WTC11 (cell line): ENCODE results near the gene EPC1. TPM values are rescaled to one million over a fixed set of nuclear protein-coding genes. Genes with fewer than 3 reads are reported as not detected.

Experiments
- ATAC-seq: fragments of 200-7000 bp; cut with Tn5 transposase; 2 replicates; pipeline ENCODE4 v1.10.0; 2021; ENCODE audit warnings: mild to moderate bottlenecking, moderate library complexity
- CTCF ChIA-PET: fragments of 300-600 bp; sonication (Branson Sonifier 250); formaldehyde crosslinking; loops from one replicate; lab custom pipeline; 2021; ENCODE audit warnings: antibody characterized with exemption; lab: Charles Lee
- POLR2A ChIA-PET: fragments of 350-600 bp; sonication (Branson Sonifier 250); formaldehyde crosslinking; loops from one replicate; lab custom pipeline; 2021; ENCODE audit warnings: antibody characterized with exemption; lab: Charles Lee
- DNase-seq: peaks from one replicate; pipeline ENCODE4 v3.0.0; 2021; ENCODE audit warnings: low spot score
- H3K27ac Mint-ChIP-seq: 2 replicates; pipeline ENCODE4 v1.8.0; 2021; ENCODE audit warnings: mixed read lengths
- H3K27me3 Mint-ChIP-seq: 2 replicates; pipeline ENCODE4 v1.8.0; 2021; ENCODE audit warnings: low read depth, mild to moderate bottlenecking, moderate library complexity, mixed read lengths
- H3K36me3 Mint-ChIP-seq: 2 replicates; pipeline ENCODE4 v1.8.0; 2021; ENCODE audit warnings: mixed read lengths
- H3K4me1 Mint-ChIP-seq: 2 replicates; pipeline ENCODE4 v1.8.0; 2022; ENCODE audit warnings: mixed read lengths
- H3K4me3 Mint-ChIP-seq: 2 replicates; pipeline ENCODE4 v1.8.0; 2021; ENCODE audit warnings: mild to moderate bottlenecking, moderate library complexity, mixed read lengths
- H3K9me3 Mint-ChIP-seq: 2 replicates; pipeline ENCODE4 v1.8.0; 2021; ENCODE audit warnings: mixed read lengths
- AFF4 ChIP-seq: sonication (generic); formaldehyde crosslinking; IDR thresholded peaks from 2 replicates; pipeline ENCODE4 v1.8.1; 2023; ENCODE audit warnings: mild to moderate bottlenecking, missing genetic modification reagents, borderline replicate concordance
- CBFB ChIP-seq: sonication (generic); formaldehyde crosslinking; IDR thresholded peaks from 2 replicates; pipeline ENCODE4 v1.8.1; 2022; ENCODE audit warnings: mild to moderate bottlenecking, low read depth, missing genetic modification reagents
- E2F4 ChIP-seq: sonication (generic); formaldehyde crosslinking; IDR thresholded peaks from 2 replicates; pipeline ENCODE4 v1.8.1; 2022; ENCODE audit warnings: low read depth, mild to moderate bottlenecking, moderate library complexity, missing genetic modification reagents, borderline replicate concordance
- ELF4 ChIP-seq: sonication (generic); formaldehyde crosslinking; IDR thresholded peaks from 2 replicates; pipeline ENCODE4 v1.8.1; 2022; ENCODE audit warnings: low read depth, mild to moderate bottlenecking, moderate library complexity, missing genetic modification reagents
- ETV6 ChIP-seq: sonication (generic); formaldehyde crosslinking; IDR thresholded peaks from 2 replicates; pipeline ENCODE4 v1.8.1; 2022; ENCODE audit warnings: mild to moderate bottlenecking, missing genetic modification reagents
- FOXK1 ChIP-seq: sonication (generic); formaldehyde crosslinking; IDR thresholded peaks from 2 replicates; pipeline ENCODE4 v1.8.0; 2022; ENCODE audit warnings: mild to moderate bottlenecking, moderate library complexity, missing genetic modification reagents
- HMGXB4 ChIP-seq: sonication (generic); formaldehyde crosslinking; IDR thresholded peaks from 2 replicates; pipeline ENCODE4 v1.8.1; 2023; ENCODE audit warnings: mild to moderate bottlenecking, moderate library complexity, missing genetic modification reagents
- KAT7 ChIP-seq: sonication (generic); formaldehyde crosslinking; IDR thresholded peaks from 2 replicates; pipeline ENCODE4 v1.8.1; 2023; ENCODE audit warnings: missing genetic modification reagents, mild to moderate bottlenecking, borderline replicate concordance
- MLX ChIP-seq: sonication (generic); formaldehyde crosslinking; IDR thresholded peaks from 2 replicates; pipeline ENCODE4 v1.8.1; 2023; ENCODE audit warnings: mild to moderate bottlenecking, missing genetic modification reagents, moderate library complexity
- MYBL2 ChIP-seq: sonication (generic); formaldehyde crosslinking; IDR thresholded peaks from 2 replicates; pipeline ENCODE4 v1.8.1; 2023; ENCODE audit warnings: mild to moderate bottlenecking, moderate library complexity, missing genetic modification reagents
- RELA ChIP-seq: sonication (generic); formaldehyde crosslinking; IDR thresholded peaks from 2 replicates; pipeline ENCODE4 v1.8.1; 2022; ENCODE audit warnings: missing genetic modification reagents, mild to moderate bottlenecking, borderline replicate concordance
- SP1 ChIP-seq: sonication (generic); formaldehyde crosslinking; conservative IDR thresholded peaks from 2 replicates; pipeline ENCODE4 v1.8.1; 2022; ENCODE audit warnings: missing genetic modification reagents
- ZMAT4 ChIP-seq: fragments of 250-450 bp; sonication (Bioruptor Pico); IDR thresholded peaks from 2 replicates; pipeline ENCODE4 v1.9.0; 2021; ENCODE audit warnings: mild to moderate bottlenecking
- ZNF263 ChIP-seq: sonication (generic); formaldehyde crosslinking; IDR thresholded peaks from 2 replicates; pipeline ENCODE4 v1.8.1; 2022; ENCODE audit warnings: low read depth, mild to moderate bottlenecking, moderate library complexity, missing genetic modification reagents
- ZNF317 ChIP-seq: sonication (generic); formaldehyde crosslinking; IDR thresholded peaks from 2 replicates; pipeline ENCODE4 v1.8.1; 2023; ENCODE audit warnings: low read depth, mild to moderate bottlenecking, moderate library complexity, missing genetic modification reagents, borderline replicate concordance
- ZNF423 ChIP-seq: fragments of 250-450 bp; sonication (Bioruptor Pico); IDR thresholded peaks from 2 replicates; pipeline ENCODE4 v2.1.2; 2022; ENCODE audit warnings: mild to moderate bottlenecking, moderate library complexity
- ZNF671 ChIP-seq: fragments of 250-450 bp; sonication (Bioruptor Pico); IDR thresholded peaks from 2 replicates; pipeline ENCODE4 v1.8.0; 2021; ENCODE audit warnings: mild to moderate bottlenecking
- total RNA-seq: library from RNA; stranded (reverse); gene quantifications from 3 replicates; pipeline ENCODE4 v1.2.3, GENCODE V29; 2021
- TF ChIP-seq, protein P1 (sequence below): sonication (generic); formaldehyde crosslinking; IDR thresholded peaks from 2 replicates; pipeline ENCODE4 v1.8.0; 2023; ENCODE audit warnings: missing genetic modification reagents
- TF ChIP-seq, protein P2 (sequence below): sonication (generic); formaldehyde crosslinking; IDR thresholded peaks from 2 replicates; pipeline ENCODE4 v1.8.0; 2022; ENCODE audit warnings: mild to moderate bottlenecking, missing genetic modification reagents
- TF ChIP-seq, protein P3 (sequence below): fragments of 250-450 bp; sonication (Bioruptor Pico); IDR thresholded peaks from 2 replicates; pipeline ENCODE4 v2.1.2; 2022; ENCODE audit warnings: mild to moderate bottlenecking, moderate library complexity

Gene EPC1
- total RNA-seq, 1 experiment from 2014 or later = 22.5 TPM

GRCh38 chr10:32372000-32372875, 25.3 kb upstream of the EPC1 start (continued):
- TF ChIP-seq AFF4 (no peak), MYBL2 (no peak), ELF4 (no peak), FOXK1 (CRISPR knock-in tag) (no peak), ZNF317 (CRISPR knock-in tag) (no peak), HMGXB4 (CRISPR knock-in tag) (no peak), ZNF263 (CRISPR knock-in tag) (no peak), MLX (CRISPR knock-in tag) (no peak), SP1 (no peak), ETV6 (no peak)
- TF ChIP-seq, protein P1, sequence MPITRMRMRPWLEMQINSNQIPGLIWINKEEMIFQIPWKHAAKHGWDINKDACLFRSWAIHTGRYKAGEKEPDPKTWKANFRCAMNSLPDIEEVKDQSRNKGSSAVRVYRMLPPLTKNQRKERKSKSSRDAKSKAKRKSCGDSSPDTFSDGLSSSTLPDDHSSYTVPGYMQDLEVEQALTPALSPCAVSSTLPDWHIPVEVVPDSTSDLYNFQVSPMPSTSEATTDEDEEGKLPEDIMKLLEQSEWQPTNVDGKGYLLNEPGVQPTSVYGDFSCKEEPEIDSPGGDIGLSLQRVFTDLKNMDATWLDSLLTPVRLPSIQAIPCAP (CRISPR knock-in tag) = no peak
- TF ChIP-seq, protein P2, sequence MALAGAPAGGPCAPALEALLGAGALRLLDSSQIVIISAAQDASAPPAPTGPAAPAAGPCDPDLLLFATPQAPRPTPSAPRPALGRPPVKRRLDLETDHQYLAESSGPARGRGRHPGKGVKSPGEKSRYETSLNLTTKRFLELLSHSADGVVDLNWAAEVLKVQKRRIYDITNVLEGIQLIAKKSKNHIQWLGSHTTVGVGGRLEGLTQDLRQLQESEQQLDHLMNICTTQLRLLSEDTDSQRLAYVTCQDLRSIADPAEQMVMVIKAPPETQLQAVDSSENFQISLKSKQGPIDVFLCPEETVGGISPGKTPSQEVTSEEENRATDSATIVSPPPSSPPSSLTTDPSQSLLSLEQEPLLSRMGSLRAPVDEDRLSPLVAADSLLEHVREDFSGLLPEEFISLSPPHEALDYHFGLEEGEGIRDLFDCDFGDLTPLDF = no peak
- TF ChIP-seq, protein P3, sequence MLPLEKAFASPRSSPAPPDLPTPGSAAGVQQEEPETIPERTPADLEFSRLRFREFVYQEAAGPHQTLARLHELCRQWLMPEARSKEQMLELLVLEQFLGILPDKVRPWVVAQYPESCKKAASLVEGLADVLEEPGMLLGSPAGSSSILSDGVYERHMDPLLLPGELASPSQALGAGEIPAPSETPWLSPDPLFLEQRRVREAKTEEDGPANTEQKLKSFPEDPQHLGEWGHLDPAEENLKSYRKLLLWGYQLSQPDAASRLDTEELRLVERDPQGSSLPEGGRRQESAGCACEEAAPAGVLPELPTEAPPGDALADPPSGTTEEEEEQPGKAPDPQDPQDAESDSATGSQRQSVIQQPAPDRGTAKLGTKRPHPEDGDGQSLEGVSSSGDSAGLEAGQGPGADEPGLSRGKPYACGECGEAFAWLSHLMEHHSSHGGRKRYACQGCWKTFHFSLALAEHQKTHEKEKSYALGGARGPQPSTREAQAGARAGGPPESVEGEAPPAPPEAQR = no peak

GRCh38 chr10:32371101-32371500, 24.1 kb upstream of the EPC1 start:
- no peak for ATAC-seq

More at GRCh38 chr10:32371101-32371500, 24.1 kb upstream of the EPC1 start:
- peaks cover 5% of the 10 kb centered on the region; the same call in 1 of the 2 replicates for H3K9me3 Mint-ChIP-seq
- ChIA-PET CTCF (interaction anchor here (1.1 kb wide), 1 partner anchor 602 kb away, joined by 3 read pairs; no protein-coding TSS in a partner anchor), POLR2A (interaction anchor here (0.6 kb wide), 1 partner anchor 74 kb away, joined by 4 read pairs; no protein-coding TSS in a partner anchor)
- no peaks in the 10 kb centered on the region; the same call in 1 of the 2 replicates for H3K36me3 Mint-ChIP-seq
- H3K4me3 Mint-ChIP-seq = no peak overlapping the region
- peaks cover 6% of the 10 kb centered on the region for H3K4me1 Mint-ChIP-seq
- no peak overlapping the region for H3K27ac Mint-ChIP-seq
- no peaks in the 10 kb centered on the region for H3K27me3 Mint-ChIP-seq
- no peak for DNase-seq
- no peak for TF ChIP-seq E2F4 (CRISPR knock-in tag)
- no peak for TF ChIP-seq KAT7
- TF ChIP-seq ZNF423 (CRISPR knock-in tag) = no peak
- no peak for TF ChIP-seq ELF4
- TF ChIP-seq, protein P3 = no peak
- TF ChIP-seq ZMAT4 = no peak
- TF ChIP-seq RELA = no peak
- no peak for TF ChIP-seq ZNF671
- no peak for TF ChIP-seq CBFB
- TF ChIP-seq, all 79 proteins: peak for 0
